ENCODE data around the gene HSPA12A. TPM values are rescaled to one million over a fixed set of nuclear protein-coding genes. Genes with fewer than 3 reads are reported as not detected.

HSPA12A gene
- total and polyA plus RNA-seq, 2 of the 13 experiments (the other 11 are each of a cell fraction or from before 2014, with no cell fraction given) = 6.4 to 13.6 TPM

GRCh38 chr10:116748041-116748440 is 5.7 kb upstream of the HSPA12A start (continued):
- TF ChIP-seq AHDC1 (CRISPR knock-in tag; IDR thresholded peaks at IDR 0.05; ENCODE audit: borderline replicate concordance) (peak; percentile 24; the same call in 1 of the 2 replicates), ZBTB34 (CRISPR knock-in tag; IDR thresholded peaks at IDR 0.05) (no peak), JUNB (CRISPR knock-in tag; IDR thresholded peaks at IDR 0.05; ENCODE audit: borderline replicate concordance) (peak; percentile 38; the same call in 1 of the 2 replicates), ZNF780A (CRISPR knock-in tag; IDR thresholded peaks at IDR 0.05) (no peak), SAP130 (CRISPR knock-in tag; IDR thresholded peaks at IDR 0.05; ENCODE audit: low read depth) (peak; percentile 48; the same call in 1 of the 2 replicates), TEAD3 (CRISPR knock-in tag; optimal IDR thresholded peaks at IDR 0.05; ENCODE audit: borderline replicate concordance) (peak; percentile 42), SP140L (CRISPR knock-in tag; IDR thresholded peaks at IDR 0.05; ENCODE audit: borderline replicate concordance) (no peak), NR2F2 (IDR thresholded peaks at IDR 0.05; ENCODE audit: borderline replicate concordance, low read depth) (peak; percentile 50; the same call in 1 of the 2 replicates), ARID5B (CRISPR knock-in tag; IDR thresholded peaks at IDR 0.05) (peak; percentile 60), JUND (CRISPR knock-in tag; IDR thresholded peaks at IDR 0.05) (peak; percentile 70), NR2F1 (CRISPR knock-in tag; IDR thresholded peaks at IDR 0.05) (peak; percentile 65 to 70; a peak in 3 of 4 replicates), XRCC5 (optimal IDR thresholded peaks at IDR 0.05; ENCODE audit: low read length) (peak; percentile 43), PRDM10 (CRISPR knock-in tag; IDR thresholded peaks at IDR 0.05; ENCODE audit: low read depth) (no peak), CCAR2 (optimal IDR thresholded peaks at IDR 0.05; ENCODE audit: low read depth, low read length) (no peak), HMG20A (CRISPR knock-in tag; IDR thresholded peaks at IDR 0.05; ENCODE audit: borderline replicate concordance) (peak; percentile 46; the same call in 1 of the 2 replicates)
